Measurements from ENCODE around the gene STK32B. TPM values are rescaled to one million over a fixed set of nuclear protein-coding genes. Genes with fewer than 3 reads are reported as not detected.

The STK32B gene
- total and polyA plus RNA-seq, 2 donors (not counting 1 experiment from before 2014, with no cell fraction given), result 0.22 to 0.30 TPM

- DNase-seq (no peak), ATAC-seq (ENCODE audit: low read depth) (no peak)
- no peak overlapping the region for H3K27ac Mint-ChIP-seq
- Histone ChIP-seq H3K36me3 (replicated peaks in 1 of 2; ENCODE audit: control extremely low read depth in 1 of 2, control insufficient read depth in 1 of 2, extremely low read depth in 1 of 2, insufficient read depth in 2 of 2, low read length in 1 of 2) (no peaks in the 10 kb centered on the region), H3K27me3 (replicated peaks in 1 of 4; ENCODE audit: control extremely low read depth in 1 of 4, control insufficient read depth in 3 of 4, insufficient read depth in 4 of 4, low read length in 3 of 4) (no peaks in the 10 kb centered on the region), H3K9ac (ENCODE audit: low read length) (no peak overlapping the region), H3K27ac (ENCODE audit: low read length in 2 of 2) (no peak overlapping the region), H3K4me2 (replicated peaks; ENCODE audit: low read depth, low read length, poor library complexity, severe bottlenecking) (no peak overlapping the region), H3K4me1 (ENCODE audit: control insufficient read depth in 2 of 2, insufficient read depth in 2 of 2, low read length in 2 of 2) (no peaks in the 10 kb centered on the region), H3K79me2 (ENCODE audit: control insufficient read depth, insufficient read depth, low read length) (no peaks in the 10 kb centered on the region), H3K9me3 (ENCODE audit: control extremely low read depth in 1 of 3, control insufficient read depth in 2 of 3, insufficient read depth in 1 of 3, low read length in 2 of 3) (no peaks in the 10 kb centered on the region), H4K20me1 (ENCODE audit: control insufficient read depth, insufficient read depth, low read length, poor library complexity, severe bottlenecking) (no peaks in the 10 kb centered on the region), H3K4me3 (ENCODE audit: control extremely low read depth in 1 of 5, extremely low read depth in 1 of 5, insufficient read depth in 1 of 5, low read depth in 2 of 5, low read length in 4 of 5) (no peak overlapping the region), H2AFZ (ENCODE audit: insufficient read depth, low read depth, low read length, poor library complexity, severe bottlenecking) (no peak overlapping the region)
- POLR2A ChIA-PET, result no interaction called here
- H3K4me3 Mint-ChIP-seq, result no peak overlapping the region
- intact Hi-C loops (cut with micrococcal nuclease), result no loop called here
- WGBS (ENCODE audit: insufficient coverage), result 79% methylated on average over 2 of the region's 2 CpGs
- CTCF ChIA-PET, result no interaction called here
- TF ChIP-seq, protein P1, sequence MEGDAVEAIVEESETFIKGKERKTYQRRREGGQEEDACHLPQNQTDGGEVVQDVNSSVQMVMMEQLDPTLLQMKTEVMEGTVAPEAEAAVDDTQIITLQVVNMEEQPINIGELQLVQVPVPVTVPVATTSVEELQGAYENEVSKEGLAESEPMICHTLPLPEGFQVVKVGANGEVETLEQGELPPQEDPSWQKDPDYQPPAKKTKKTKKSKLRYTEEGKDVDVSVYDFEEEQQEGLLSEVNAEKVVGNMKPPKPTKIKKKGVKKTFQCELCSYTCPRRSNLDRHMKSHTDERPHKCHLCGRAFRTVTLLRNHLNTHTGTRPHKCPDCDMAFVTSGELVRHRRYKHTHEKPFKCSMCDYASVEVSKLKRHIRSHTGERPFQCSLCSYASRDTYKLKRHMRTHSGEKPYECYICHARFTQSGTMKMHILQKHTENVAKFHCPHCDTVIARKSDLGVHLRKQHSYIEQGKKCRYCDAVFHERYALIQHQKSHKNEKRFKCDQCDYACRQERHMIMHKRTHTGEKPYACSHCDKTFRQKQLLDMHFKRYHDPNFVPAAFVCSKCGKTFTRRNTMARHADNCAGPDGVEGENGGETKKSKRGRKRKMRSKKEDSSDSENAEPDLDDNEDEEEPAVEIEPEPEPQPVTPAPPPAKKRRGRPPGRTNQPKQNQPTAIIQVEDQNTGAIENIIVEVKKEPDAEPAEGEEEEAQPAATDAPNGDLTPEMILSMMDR (IDR thresholded peaks at IDR 0.05), result no peak
- no peak for TF ChIP-seq EZH2 (IDR thresholded peaks at IDR 0.05; ENCODE audit: borderline replicate concordance, insufficient read depth, low read depth, low read length, poor library complexity, severe bottlenecking)
- no peaks in the 10 kb centered on the region for H3K9me3 Mint-ChIP-seq (ENCODE audit: insufficient read depth)
- H3K27me3 Mint-ChIP-seq, result no peaks in the 10 kb centered on the region
- H3K4me1 Mint-ChIP-seq, result no peaks in the 10 kb centered on the region
Observed at GRCh38 chr4:5139141-5139540, 87.9 kb downstream of the STK32B start.

GRCh38 chr4:5141802-5142201 lies 90.5 kb downstream of the STK32B start:
- POLR2A ChIA-PET, result no interaction called here
- CTCF ChIA-PET, result no interaction called here
- no peak for ATAC-seq (ENCODE audit: low read depth)

More at GRCh38 chr4:5141802-5142201, 90.5 kb downstream of the STK32B start:
- no peaks in the 10 kb centered on the region for H3K27me3 ChIP-seq (replicated peaks in 1 of 4; ENCODE audit: control extremely low read depth in 1 of 4, control insufficient read depth in 3 of 4, insufficient read depth in 4 of 4, low read length in 3 of 4)
- H4K20me1 ChIP-seq (ENCODE audit: control insufficient read depth, insufficient read depth, low read length, poor library complexity, severe bottlenecking), result no peaks in the 10 kb centered on the region
- Mint-ChIP-seq H3K27me3 (no peaks in the 10 kb centered on the region), H3K4me3 (no peak overlapping the region), H3K4me1 (no peaks in the 10 kb centered on the region), H3K9me3 (ENCODE audit: insufficient read depth) (no peaks in the 10 kb centered on the region), H3K27ac (no peak overlapping the region)
- no CpG with 5 or more reads among the region's 4 CpGs for WGBS (ENCODE audit: insufficient coverage)
- DNase-seq, result no peak
- H3K79me2 ChIP-seq (ENCODE audit: control insufficient read depth, insufficient read depth, low read length), result no peaks in the 10 kb centered on the region
- intact Hi-C loops (cut with micrococcal nuclease), result loop anchor here (2.0 kb wide), 1 partner anchor 653 kb away; no protein-coding TSS in a partner anchor
- no peak overlapping the region for H3K4me2 ChIP-seq (replicated peaks; ENCODE audit: low read depth, low read length, poor library complexity, severe bottlenecking)
- H3K9me3 ChIP-seq (ENCODE audit: control extremely low read depth in 1 of 3, control insufficient read depth in 2 of 3, insufficient read depth in 1 of 3, low read length in 2 of 3), result no peaks in the 10 kb centered on the region
- no peak overlapping the region for H3K4me3 ChIP-seq (ENCODE audit: control extremely low read depth in 1 of 5, extremely low read depth in 1 of 5, insufficient read depth in 1 of 5, low read depth in 2 of 5, low read length in 4 of 5)
- H3K9ac ChIP-seq (ENCODE audit: low read length), result no peak overlapping the region
- H3K36me3 ChIP-seq (replicated peaks in 1 of 2; ENCODE audit: control extremely low read depth in 1 of 2, control insufficient read depth in 1 of 2, extremely low read depth in 1 of 2, insufficient read depth in 2 of 2, low read length in 1 of 2), result no peaks in the 10 kb centered on the region
- no peak overlapping the region for H2AFZ ChIP-seq (ENCODE audit: insufficient read depth, low read depth, low read length, poor library complexity, severe bottlenecking)
- H3K27ac ChIP-seq (ENCODE audit: low read length in 2 of 2), result no peak overlapping the region
- no peaks in the 10 kb centered on the region for H3K4me1 ChIP-seq (ENCODE audit: control insufficient read depth in 2 of 2, insufficient read depth in 2 of 2, low read length in 2 of 2)
- TF ChIP-seq, protein P1 (IDR thresholded peaks at IDR 0.05), result no peak
- TF ChIP-seq EZH2 (IDR thresholded peaks at IDR 0.05; ENCODE audit: borderline replicate concordance, insufficient read depth, low read depth, low read length, poor library complexity, severe bottlenecking), result no peak
